A549 treated with dexamethasone at 1 μM for 4 hours (cell line): Measurements from ENCODE around the gene HOXA10. TPM values are rescaled to one million over a fixed set of nuclear protein-coding genes. Genes with fewer than 3 reads are reported as not detected.

Source experiments
- total RNA-seq: library from RNA; stranded (reverse); fragments of 200-300 nt; extraction: Qiagen RNA extraction; gene quantifications from 5 replicates; pipeline ENCODE4 v1.2.3, GENCODE V29; 2022

HOXA10 gene
- total RNA-seq = 6.9 to 8.3 TPM (median 7.2 TPM) in 5 replicates

DNA sequence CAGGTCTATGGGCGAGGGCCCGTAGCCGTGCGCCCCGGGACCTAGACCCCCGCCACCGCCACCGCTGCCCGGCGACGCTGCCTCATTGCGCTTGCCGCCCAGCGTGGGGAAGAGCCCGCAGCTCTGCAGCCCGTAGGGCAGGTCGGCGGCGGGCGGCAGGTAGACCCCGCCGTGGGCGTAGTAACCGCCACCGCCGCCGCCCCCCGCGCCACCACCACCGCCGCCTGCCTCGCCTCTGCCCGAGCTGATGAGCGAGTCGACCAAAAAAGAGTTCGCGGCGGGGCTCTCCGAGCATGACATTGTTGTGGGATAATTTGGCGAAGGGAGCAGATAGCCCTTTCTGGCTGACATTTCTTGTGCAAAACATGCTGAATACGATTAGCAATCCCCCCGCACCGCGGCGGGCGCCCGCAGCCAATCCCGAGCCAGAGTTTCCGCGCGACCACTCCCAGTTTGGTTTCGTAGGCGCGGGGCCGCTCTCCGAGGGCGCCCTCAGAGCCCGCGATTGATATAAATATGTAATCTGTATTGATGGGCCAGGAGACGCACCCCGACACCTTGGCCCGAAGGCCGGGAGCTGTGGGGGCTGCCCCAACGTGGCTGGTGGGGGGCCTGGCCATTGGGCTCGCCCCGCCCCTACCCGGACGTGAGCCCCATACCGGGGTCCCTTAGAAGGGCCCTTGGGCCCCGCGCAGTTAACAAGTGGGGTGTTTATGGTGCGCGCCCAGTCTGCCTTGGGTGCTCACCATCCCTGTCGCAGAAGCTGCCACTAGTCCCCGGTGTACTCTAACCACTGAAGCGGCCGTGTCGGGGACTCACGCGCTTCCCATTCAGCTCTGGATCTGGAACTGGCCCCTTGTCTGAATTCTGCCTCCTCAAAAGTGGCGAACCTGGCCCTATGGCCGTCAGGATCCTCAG lies at the start of gene HOXA10:
Gene HOXA10 (minus strand): TSS at position 365 of the 918 bp plus-strand sequence. CDS start 14 bp downstream, at position 351.

DNA sequence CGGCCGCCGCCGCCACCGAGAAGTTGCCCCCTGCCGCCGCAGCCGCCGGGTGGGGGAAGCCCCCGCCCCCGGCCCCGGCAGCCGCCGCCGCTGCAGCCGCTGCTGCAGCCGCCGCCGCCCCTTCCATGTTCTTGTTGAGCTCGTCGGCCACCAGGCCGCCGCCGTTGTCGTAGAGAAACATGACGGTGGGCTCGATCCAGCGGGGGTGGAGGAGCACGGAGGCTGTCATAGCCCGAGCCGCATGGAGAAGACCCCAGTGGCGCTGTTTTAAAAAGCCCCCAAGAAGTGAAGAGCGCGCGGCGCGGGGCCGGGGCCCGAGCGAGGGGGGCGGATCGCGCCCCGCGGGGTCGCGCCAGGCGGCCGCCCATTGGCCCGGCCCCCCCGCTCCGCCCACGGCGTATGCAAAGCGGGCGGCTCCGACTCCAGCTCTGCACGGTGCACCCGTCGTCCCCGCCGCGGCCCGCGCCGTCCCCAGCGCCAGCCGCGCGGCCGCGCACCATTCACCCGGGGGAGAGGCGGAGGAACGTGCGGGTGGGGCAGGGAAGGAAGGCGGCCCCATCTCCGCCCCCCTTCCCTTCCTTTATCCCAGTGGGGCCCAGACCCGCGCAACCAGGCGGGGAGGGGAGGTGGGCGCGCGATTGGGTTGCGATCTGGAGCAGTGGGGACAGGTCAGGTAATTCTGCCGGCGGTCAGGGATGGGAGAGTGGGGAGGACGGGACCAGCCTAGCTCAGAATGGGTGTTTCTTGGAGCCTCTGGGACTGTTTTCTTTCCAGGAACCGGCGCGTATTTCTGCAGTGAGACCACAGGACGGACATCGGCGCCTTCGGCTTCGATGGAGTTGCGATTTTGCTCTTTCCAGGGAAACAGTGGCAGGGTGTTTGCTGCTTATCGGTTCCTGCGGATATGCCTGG lies 26.0 kb upstream of the HOXA10 start, which contains the start of gene HOXA13:
Gene HOXA13 (minus strand): TSS at position 243 of the 912 bp plus-strand sequence. CDS start 14 bp downstream, at position 229.

DNA sequence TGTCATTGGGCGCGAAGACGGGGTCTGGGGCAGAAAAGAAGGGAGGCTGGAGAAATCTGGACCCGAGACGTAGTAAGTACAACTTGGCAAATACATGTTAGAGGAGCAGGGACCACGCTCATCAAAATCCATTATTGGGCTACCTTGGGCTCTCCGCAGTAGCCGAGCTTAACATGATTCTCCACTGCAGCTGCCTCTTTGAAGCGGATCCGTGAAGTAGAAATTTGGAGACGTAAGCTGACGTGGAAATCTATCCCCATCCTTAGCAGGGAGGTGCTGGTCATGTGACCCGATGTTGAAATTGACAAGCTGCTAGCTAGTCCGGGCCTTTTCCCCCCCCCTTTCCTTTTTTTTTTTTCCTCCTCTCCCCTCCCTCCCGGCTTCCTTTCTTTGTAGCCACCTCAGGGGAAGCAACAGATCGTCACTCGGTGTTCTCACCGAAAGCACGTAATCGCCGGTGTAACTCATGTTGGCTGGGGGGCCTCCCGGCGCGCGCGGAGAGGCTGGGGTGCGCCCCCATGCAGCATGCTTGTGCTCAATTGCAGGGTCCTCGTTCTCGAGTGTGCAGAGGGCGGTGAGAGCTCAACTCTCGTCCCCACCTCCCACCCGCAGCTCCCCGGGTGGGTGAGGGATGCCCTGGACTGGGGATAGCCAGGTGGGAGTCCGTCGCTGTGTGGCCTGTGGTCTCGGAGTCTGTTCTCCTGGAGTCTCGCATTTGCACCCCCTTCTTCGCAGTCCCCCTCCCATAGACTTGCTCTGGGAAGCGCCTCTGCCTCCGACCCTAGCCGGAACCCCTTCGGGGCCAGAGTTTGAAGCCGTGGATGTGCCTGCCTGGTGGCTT lies 11.1 kb upstream of the HOXA10 start, which contains the start of gene HOXA11:
Gene HOXA11 (minus strand): TSS at position 220 of the 841 bp plus-strand sequence. CDS start 88 bp downstream, at position 132.

DNA sequence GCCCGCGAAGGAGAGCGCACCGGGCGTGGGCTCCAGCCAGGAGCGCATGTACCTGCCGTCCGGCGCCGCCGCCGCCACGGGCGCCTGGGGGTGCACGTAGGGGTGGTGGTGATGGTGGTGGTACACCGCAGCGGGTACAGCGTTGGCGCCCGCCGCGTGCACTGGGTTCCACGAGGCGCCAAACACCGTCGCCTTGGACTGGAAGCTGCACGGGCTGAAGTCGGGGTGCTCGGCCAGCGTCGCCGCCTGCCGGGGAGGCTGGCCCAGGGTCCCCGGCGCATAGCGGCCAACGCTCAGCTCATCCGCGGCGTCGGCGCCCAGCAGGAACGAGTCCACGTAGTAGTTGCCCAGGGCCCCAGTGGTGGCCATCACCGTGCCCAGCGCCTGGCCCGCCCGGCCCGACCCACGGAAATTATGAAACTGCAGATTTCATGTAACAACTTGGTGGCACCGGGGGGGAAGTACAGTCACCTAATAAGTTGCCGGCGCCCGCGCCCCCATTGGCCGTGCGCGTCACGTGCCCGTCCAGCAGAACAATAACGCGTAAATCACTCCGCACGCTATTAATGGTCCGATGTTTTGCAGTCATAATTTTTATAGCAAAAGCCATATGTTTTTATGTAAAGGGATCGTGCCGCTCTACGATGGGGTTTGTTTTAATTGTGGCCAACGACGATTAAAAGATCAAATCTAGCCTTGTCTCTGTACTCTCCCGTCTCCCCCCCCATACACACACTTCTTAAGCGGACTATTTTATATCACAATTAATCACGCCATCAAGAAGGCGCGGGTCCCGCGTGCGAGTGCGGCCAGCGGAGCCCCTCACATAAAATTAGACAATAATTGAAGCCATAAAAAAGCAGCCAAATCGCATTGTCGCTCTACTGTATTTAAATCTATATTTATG lies 8.8 kb downstream of the HOXA10 start, which contains the start of gene HOXA9:
Gene HOXA9 (minus strand): TSS at position 449 of the 907 bp plus-strand sequence. CDS start 80 bp downstream, at position 369.

DNA sequence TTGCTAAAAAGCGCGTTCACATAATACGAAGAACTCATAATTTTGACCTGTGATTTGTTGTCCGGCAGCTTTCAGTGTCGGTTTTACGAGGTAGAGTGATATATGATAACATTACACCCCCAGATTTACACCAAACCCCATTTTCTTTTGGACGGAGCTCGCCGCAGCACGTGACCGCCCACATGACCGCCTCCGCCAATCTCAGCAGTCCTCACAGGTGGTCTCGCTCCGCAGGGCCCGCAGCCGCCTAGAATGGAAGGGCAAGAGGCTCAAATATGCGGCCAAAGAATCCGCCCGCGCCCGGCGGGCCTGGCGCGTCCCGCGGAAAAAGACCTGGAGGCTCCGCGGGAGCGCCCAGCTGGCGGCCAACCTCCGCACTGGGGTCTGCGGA lies 17.6 kb downstream of the HOXA10 start, which contains the start of gene HOXA7:
Gene HOXA7 (minus strand): TSS at position 168 of the 391 bp plus-strand sequence. CDS start 130 bp downstream, at position 38.

DNA sequence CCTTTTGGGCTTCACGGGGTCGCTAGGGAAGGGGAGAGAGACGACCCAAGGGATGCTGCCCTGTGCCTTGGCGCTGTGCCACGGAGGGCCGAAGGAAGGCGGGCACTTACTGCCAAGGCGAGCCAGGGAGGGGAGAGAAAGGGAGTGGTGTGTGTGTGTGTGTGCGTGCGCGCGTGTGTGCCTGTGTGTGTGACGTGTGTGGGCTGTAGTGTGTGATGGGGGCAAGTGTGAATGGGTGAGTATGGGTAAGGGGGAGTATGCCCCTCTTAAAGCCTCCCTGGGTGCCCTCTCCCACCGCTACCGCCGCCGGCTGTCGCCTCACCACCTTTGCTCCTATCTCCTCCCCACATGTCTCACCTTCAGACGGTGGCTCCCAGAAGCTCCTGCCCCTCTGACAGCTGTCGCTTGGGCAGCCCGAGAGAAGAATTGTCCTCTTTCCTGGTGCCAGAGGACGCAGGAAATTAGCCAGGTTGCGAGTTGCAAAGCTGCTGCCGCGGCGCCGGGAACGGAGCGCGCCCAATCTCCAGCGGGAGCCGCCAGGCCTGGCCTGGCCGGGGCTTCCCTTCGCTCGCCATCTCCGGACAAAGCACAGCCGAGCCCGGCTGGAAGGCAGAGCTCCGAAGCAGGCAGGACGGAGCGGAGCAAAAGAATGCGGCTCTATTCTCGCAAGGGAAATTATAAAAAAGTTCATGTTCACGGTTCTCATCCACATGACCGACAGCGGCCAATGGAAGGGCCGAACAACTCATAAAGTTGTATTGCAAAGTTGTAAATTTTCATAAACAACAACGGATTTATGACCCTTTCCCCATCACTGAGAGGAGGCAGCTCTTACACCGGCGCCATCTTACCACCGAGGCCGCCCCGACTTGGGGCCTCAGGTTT lies 21.9 kb downstream of the HOXA10 start, which contains the start of gene HOXA3:
Gene HOXA3 (minus strand): TSS at position 653 of the 885 bp plus-strand sequence. CDS start 41,943 bp downstream, outside the sequence.

DNA sequence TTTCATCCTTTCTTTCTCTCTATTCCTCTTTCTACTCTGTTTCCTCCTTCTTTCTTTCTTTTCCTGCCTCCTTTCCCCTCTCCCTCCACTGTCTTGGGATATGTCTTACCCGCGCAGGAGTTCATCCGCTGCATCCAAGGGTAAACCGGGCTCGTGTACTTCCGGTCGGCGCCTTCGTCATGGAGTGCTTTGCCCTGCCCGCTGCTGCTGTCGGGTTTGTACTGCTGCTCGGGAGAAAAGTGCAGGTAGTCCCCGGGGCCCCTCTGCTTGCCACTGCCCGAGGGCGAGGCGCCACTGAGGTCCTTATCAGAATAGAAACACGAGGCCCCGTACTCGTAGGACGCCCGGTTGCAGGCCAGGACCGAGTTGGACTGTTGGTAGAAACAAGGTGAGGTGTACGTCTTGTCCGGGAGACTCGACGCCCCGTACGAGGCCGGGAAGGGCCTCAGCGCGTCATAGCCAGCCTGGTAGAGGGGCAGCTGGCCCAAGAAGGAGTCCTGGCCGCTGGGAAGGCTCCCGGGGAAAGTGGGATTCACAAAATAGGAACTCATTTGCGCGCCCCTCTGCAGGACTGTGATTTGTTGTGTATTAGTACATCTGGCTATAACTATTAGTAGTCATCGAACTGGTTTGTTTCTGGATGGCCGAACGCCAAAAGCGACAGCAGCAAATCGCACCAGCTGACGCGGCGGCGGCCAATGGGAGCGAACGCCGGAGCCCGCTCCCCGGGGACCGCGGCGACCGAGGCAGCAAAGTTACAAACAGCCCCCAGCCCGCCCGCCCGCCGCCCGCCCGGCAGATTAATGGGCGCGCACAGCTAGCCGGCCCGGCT lies 26.7 kb downstream of the HOXA10 start, which contains the start of gene HOXA6:
Gene HOXA6 (minus strand): TSS at position 576 of the 832 bp plus-strand sequence. CDS start 25 bp downstream, at position 551.

DNA sequence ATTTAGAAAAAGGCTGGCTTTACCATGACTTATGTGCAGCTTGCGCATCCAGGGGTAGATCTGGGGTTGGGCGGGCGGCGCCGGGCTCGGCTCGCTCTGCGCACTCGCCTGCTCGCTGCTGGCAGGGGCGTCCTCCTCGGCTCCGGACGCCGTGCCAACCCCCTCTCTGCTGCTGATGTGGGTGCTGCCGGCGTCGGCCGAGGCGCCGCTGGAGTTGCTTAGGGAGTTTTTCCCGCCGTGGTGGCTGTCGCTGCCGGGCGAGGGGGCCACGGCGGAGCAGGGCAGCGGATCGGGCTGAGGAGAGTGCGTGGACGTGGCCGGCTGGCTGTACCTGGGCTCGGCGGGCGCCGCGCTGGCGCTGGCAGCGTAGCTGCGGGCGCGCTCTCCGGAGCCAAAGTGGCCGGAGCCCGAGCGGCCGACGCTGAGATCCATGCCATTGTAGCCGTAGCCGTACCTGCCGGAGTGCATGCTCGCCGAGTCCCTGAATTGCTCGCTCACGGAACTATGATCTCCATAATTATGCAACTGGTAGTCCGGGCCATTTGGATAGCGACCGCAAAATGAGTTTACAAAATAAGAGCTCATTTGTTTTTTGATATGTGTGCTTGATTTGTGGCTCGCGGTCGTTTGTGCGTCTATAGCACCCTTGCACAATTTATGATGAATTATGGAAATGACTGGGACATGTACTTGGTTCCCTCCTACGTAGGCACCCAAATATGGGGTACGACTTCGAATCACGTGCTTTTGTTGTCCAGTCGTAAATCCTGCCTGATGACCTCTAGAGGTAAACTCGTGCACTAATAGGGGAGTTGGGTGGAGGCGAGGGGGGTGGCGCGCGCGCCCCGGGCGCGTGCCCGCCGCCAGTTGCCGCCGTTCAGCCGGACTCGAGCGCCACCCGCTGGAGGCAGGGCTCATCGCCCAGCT lies 30.8 kb downstream of the HOXA10 start, which contains the start of gene HOXA5:
Gene HOXA5 (minus strand): TSS at position 659 of the 927 bp plus-strand sequence. CDS start 74 bp downstream, at position 585.

DNA sequence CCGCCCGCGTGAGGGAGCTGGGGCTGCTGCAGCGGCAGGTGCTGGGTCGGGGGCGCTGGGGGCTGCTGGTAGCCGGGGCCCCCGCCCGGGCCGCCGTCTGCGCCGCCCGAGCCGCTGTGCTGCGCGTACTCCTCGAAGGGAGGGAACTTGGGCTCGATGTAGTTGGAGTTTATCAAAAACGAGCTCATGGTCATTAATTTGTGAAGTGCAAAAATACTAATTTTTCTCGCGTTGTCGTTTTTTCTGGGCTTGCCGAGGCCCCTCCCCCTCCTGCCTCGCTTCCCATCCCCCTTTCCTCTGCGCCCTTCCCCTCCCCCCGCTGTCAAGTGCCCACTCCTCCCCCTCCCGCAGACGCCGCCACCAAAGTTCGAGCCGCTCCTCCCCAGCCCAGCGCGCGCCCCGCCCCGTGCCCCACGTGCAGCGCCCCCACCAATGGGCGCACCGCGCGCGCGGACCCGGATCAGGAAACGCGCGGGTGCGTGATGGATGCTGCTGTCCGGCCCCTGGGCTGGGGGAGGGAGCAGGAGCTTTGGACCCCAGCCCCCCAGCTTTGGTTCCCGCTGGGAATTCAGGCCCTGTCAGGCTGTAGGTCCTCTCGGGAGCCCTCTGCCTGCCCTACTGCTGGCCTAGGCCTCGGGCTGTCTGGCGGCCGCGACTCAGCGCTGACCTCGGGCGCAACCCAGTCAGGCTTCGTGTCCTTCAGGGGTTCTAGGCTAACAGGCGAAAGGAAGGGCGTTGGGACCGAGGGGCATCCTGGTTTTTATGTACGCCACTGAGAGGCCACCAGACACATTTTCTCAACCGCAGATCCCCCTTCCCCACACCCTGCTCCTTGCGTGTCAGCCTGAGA lies 43.4 kb downstream of the HOXA10 start, which contains the start of gene HOXA4:
Gene HOXA4 (minus strand): TSS at position 218 of the 850 bp plus-strand sequence. CDS start 24 bp downstream, at position 194.

Other genes with a start within 250 kb of the HOXA10 start
- gene HOXA1, start 78.3 kb downstream of the HOXA10 start, total RNA-seq = 2.6 to 3.8 TPM (median 3.6 TPM) in 5 replicates
- gene HOXA2, start 71.6 kb downstream of the HOXA10 start, total RNA-seq = 0.61 to 0.88 TPM (median 0.69 TPM) in 5 replicates
- 1.6 to 2.2 TPM (median 1.7 TPM) in 5 replicates for gene HOXA4, start 43.6 kb downstream of the HOXA10 start, total RNA-seq
- gene HOXA5, start 30.6 kb downstream of the HOXA10 start, total RNA-seq = 4.3 to 6.1 TPM (median 5.0 TPM) in 5 replicates
- gene HOXA6, start 26.5 kb downstream of the HOXA10 start, total RNA-seq = 0.98 to 1.7 TPM (median 1.4 TPM) in 5 replicates
- 3.0 to 6.2 TPM (median 5.4 TPM) in 5 replicates for gene HOXA3, start 21.7 kb downstream of the HOXA10 start, total RNA-seq
- 4.7 to 5.5 TPM (median 4.8 TPM) in 5 replicates for gene HOXA7, start 17.6 kb downstream of the HOXA10 start, total RNA-seq
- gene HOXA9, start 8.8 kb downstream of the HOXA10 start, total RNA-seq = 0.39 to 0.80 TPM (median 0.52 TPM) in 5 replicates
- 0.36 to 0.63 TPM (median 0.56 TPM) in 5 replicates for gene HOXA11, start 10.9 kb upstream of the HOXA10 start, total RNA-seq
- 2.0 to 3.1 TPM (median 2.6 TPM) in 5 replicates for gene HOXA13, start 25.8 kb upstream of the HOXA10 start, total RNA-seq
- gene EVX1, start 68.5 kb upstream of the HOXA10 start, total RNA-seq = 0.07 to 0.19 TPM (median 0.13 TPM) in 5 replicates